Spinal cord (tissue), 10 donors: ENCODE data around the gene TFAP2A. TPM values are rescaled to one million over a fixed set of nuclear protein-coding genes. Genes with fewer than 3 reads are reported as not detected.

Experiments
- DNase-seq, 6 donors: peaks; one replicate each; pipeline versions ENCODE4 v3.0.0 to v3.0.0-alpha.2; 2013 to 2015; ENCODE audit warnings: low spot score in 6 of 6, low read depth in 4 of 6
- H3K27ac ChIP-seq: one replicate; pipeline ENCODE4 v1.5.1; 2013; ENCODE audit warnings: low read depth, low read length, control low read depth
- H3K27me3 ChIP-seq: one replicate; pipeline ENCODE4 v1.6.1; 2013; ENCODE audit warnings: low read length; ENCODE audit not compliant: control insufficient read depth, insufficient read depth
- H3K36me3 ChIP-seq: one replicate; pipeline ENCODE4 v1.6.1; 2013; ENCODE audit warnings: low read length; ENCODE audit not compliant: control insufficient read depth, insufficient read depth
- H3K4me1 ChIP-seq: one replicate; pipeline ENCODE4 v1.6.1; 2013; ENCODE audit warnings: low read length; ENCODE audit not compliant: control insufficient read depth, insufficient read depth
- H3K4me3 ChIP-seq: one replicate; pipeline ENCODE4 v1.5.1; 2013; ENCODE audit warnings: low read depth, low read length, control low read depth
- H3K9me3 ChIP-seq: one replicate; pipeline ENCODE4 v1.6.1; 2013; ENCODE audit warnings: low read length; ENCODE audit not compliant: control insufficient read depth, insufficient read depth
- WGBS: methylation state at CpG from one replicate; pipeline ENCODE4 v1.1.5; 2013; ENCODE audit warnings: missing lambda C conversion rate; ENCODE audit not compliant: insufficient coverage; 5-methylcytosine and 5-hydroxymethylcytosine counted together
- polyA plus RNA-seq, 2 donors: library from polyadenylated mRNA; unstranded; fragments of 120-200 nt; gene quantifications; one replicate each; pipeline ENCODE4 v1.2.1, GENCODE V29; 2013; ENCODE audit not compliant: insufficient read length in 2 of 2
- total RNA-seq, 2 donors: library from RNA; depleted of rRNA in 1 of 2; stranded (reverse); fragments of 120-200 nt in 1 of 2; fragments of >200 nt in 1 of 2; gene quantifications; one replicate each; pipeline versions ENCODE4 v1.2.3 to v1.2.4, GENCODE V29; 2013 to 2014
- donor health status: healthy.

The TFAP2A gene
- total and polyA plus RNA-seq, 4 donors, result 0.72 to 11.0 (median 5.6) TPM

DNA sequence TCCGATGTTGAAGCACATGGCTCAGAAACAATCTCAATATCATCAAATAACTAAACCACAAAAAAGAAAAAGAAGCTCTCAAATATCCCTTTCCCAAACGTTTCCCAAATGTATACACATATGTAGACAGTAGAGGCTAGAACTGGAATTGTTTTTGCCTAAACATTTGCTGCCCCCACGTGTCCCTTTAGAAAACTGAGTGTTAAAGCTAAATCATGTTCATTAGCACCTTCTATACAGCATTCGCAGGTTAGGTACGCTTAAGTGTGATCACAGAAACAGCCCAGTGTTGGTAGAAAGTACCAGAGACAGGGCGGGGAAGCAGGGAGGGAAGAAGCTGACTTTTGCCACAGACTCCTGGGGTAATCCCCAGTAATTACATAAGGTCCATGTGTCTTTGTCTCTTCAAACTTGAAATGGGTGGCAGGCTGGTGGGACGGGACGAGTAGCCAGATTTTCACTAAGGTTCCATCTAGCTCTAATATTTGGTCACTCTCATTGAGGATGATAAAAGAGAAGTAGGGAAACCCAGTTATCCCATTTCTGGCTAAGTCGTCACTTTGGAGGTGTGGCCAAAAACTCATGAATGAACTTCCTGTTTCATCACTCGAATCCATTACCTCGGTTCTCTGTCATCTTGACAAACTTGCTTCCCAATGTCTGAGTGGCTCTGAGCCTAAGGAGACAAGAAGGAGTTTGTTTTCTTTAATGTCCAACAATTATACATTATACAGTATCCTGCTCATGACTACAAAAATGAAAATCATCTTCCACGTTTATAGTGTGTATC lies 15.0 kb upstream of the TFAP2A start:
- no peaks in the 10 kb centered on the region for H3K36me3 ChIP-seq
- peaks cover 18% of the 10 kb centered on the region for H3K4me1 ChIP-seq
- no peak overlapping the region for H3K27ac ChIP-seq
- peaks cover 32% of the 10 kb centered on the region for H3K27me3 ChIP-seq
- H3K4me3 ChIP-seq, result no peak overlapping the region
- no peaks in the 10 kb centered on the region for H3K9me3 ChIP-seq
- peak in 4 of 6 donors; percentile 28 to 94 (median 70) for DNase-seq
- 92% methylated on average over 2 of the region's 12 CpGs for WGBS

DNA sequence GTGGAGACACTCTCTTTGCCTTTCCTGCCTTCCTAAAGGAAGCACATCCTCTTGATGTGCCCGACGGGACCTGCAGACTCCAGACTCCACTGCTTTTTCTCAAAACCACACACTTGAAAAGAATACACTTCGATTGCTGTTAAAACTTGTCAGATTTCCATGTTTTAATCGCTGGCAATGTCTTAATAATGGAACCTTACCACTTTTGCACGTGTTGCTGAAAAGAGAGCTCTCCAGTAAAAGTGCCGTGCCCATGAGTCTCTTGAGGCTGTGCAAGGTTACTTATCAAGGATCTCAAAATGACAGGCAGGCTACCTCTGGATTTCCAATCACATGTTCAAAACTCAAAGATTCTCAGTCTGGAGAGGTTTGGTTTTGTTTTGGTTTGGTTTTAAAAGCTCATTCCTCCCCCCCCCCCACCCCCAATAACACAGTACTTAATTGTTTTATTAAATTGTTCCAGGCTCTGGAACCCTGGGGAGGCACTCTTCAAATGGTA lies 12.0 kb upstream of the TFAP2A start:
- H3K27me3 ChIP-seq, result peaks cover 62% of the 10 kb centered on the region

DNA sequence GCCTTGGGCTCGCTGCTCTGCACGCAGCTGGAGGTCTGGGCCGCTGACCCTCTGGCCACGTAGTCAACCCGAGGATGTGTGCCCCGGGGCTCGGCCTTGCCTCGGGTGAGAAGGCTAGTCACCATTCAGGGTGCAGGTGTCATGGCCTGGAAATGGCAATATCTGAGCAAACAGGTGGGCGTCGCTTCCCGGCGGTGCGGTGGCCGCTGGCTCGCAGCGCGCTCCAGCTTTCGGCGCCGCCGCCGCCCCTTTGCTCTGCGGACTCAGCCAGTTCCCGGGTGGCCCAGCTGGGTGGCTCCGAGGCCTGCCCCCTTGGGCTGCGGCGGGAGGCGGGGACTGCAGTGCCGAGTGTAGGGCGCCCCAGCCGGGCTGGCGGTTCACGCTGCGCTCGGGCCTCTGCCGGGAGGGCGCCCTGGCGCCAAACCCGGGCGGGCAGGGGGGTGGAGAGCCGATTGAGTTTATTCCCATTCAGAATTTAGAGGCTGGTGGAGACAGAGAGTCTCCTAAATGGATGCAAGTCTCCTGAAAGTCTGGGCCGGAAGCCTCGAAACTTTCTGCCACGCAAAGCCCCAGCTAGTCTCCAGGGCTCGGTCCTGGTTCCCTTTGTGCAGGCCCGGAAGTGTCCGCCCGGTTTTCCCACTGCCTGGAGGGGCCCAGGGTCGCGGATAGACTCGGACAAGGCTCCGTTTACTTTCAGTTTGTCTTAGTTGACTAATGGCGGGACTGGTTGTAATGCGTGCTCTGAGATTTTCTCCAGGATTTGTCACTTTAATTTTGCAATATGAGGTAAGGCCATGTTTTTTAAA lies 11.3 kb upstream of the TFAP2A start:
- H3K9me3 ChIP-seq, result no peaks in the 10 kb centered on the region
- no peaks in the 10 kb centered on the region for H3K36me3 ChIP-seq
- no peak overlapping the region for H3K27ac ChIP-seq
- H3K4me1 ChIP-seq, result peaks cover 26% of the 10 kb centered on the region
- DNase-seq, result peak in 2 of 6 donors; percentile 18 to 50
- peaks cover 69% of the 10 kb centered on the region for H3K27me3 ChIP-seq
- peak overlapping the region; percentile 44 for H3K4me3 ChIP-seq
- WGBS, result 1% methylated on average over 53 of the region's 54 CpGs

More for the DNA sequence above, 12.0 kb upstream of the TFAP2A start:
- Histone ChIP-seq H3K4me3 (peak overlapping the region; percentile 44), H3K27ac (no peak overlapping the region), H3K9me3 (no peaks in the 10 kb centered on the region), H3K4me1 (peaks cover 21% of the 10 kb centered on the region), H3K36me3 (no peaks in the 10 kb centered on the region)
- DNase-seq, result no peak
- WGBS, result 14% methylated on average over 6 of the region's 6 CpGs

DNA sequence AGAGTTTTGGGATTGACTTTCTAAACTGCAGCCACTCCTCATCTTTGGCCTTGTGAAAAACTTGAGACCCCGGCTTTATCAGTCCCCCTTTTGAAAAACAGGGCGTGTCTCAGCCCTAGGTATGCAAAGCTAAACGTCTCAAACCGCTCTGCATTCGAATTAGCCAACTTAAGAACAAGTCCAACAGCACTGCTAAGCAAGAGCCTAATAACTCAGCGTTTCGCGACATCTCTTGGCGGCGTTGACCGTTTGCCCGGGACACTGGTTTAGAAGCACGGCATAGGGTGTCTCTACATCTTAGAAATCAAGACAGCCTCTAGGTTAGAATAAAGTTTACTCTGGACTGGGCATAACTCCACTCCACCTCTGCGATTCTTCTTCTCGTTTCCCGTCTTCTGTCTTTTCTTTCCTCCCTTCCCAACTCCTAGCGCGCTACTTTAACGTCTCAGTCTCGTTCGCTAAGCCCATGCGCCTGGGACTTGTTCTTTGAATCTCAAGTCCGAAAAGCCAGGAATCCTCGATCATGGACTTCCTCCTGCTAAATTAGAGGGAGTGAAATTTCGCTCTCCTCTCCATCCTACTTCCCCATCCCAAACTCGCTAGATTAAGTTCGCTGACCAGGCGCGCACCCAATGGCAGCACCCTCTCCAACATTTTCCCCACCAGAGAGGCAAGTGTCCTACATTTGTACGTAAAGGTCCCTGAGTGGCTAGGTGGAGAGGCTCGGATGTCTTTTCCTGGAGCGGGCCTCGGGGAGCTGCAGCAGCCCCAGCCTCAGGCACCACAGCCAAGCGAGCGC lies 10.5 kb upstream of the TFAP2A start:
- peak in 2 of 6 donors; percentile 45 to 51 for DNase-seq
- Histone ChIP-seq H3K27me3 (peaks cover 77% of the 10 kb centered on the region), H3K4me1 (peaks cover 32% of the 10 kb centered on the region), H3K4me3 (peak overlapping the region; percentile 44), H3K27ac (no peak overlapping the region), H3K36me3 (no peaks in the 10 kb centered on the region), H3K9me3 (no peaks in the 10 kb centered on the region)
- 2% methylated on average over 28 of the region's 35 CpGs for WGBS

DNA sequence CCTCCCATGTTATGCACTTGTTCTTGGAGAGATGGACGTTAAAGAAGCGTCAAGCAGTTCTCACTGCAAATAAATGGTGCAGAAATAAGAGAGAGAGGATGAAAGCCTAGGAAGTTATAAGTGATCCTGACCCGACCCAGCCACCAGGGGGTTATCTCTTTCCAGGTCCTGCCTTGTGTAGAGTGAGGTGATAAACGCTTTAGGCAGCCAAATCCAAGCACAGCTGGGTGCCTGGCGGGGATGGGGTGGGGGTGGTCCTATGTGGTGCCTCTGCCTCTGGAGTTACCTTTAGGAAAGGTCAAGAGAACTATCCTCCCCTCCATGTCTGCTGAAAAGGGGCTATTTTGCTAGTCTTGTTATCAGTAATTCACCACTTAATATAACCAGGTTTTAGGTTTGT lies 9.2 kb upstream of the TFAP2A start:
- no peaks in the 10 kb centered on the region for H3K9me3 ChIP-seq
- no peaks in the 10 kb centered on the region for H3K36me3 ChIP-seq
- no peak overlapping the region for H3K27ac ChIP-seq
- H3K27me3 ChIP-seq, result peaks cover 87% of the 10 kb centered on the region
- no peak for DNase-seq
- H3K4me1 ChIP-seq, result peaks cover 43% of the 10 kb centered on the region
- 0% methylated on average over 2 of the region's 5 CpGs for whole genome bisulfite sequencing
- no peak overlapping the region for H3K4me3 ChIP-seq

DNA sequence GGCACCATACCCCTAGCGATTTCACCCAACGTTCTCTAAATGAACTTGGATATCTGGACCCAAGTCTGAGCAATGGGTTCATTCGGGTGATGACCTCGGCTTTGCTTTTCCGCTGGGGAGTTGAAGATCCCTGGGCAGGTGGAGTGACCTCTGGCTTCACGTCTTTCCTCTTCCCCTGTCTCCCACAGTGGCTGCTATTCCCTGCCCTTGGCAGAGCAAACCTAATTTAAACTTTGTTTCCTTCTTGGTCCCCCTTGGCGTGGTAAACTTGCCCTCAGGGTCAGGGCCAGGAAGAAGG lies 7.8 kb upstream of the TFAP2A start:
- Histone ChIP-seq H3K36me3 (no peaks in the 10 kb centered on the region), H3K27ac (no peak overlapping the region), H3K9me3 (no peaks in the 10 kb centered on the region), H3K4me3 (no peak overlapping the region), H3K4me1 (peaks cover 48% of the 10 kb centered on the region), H3K27me3 (peaks cover 92% of the 10 kb centered on the region)
- no peak for DNase-seq
- 16% methylated on average over 7 of the region's 7 CpGs for WGBS

DNA sequence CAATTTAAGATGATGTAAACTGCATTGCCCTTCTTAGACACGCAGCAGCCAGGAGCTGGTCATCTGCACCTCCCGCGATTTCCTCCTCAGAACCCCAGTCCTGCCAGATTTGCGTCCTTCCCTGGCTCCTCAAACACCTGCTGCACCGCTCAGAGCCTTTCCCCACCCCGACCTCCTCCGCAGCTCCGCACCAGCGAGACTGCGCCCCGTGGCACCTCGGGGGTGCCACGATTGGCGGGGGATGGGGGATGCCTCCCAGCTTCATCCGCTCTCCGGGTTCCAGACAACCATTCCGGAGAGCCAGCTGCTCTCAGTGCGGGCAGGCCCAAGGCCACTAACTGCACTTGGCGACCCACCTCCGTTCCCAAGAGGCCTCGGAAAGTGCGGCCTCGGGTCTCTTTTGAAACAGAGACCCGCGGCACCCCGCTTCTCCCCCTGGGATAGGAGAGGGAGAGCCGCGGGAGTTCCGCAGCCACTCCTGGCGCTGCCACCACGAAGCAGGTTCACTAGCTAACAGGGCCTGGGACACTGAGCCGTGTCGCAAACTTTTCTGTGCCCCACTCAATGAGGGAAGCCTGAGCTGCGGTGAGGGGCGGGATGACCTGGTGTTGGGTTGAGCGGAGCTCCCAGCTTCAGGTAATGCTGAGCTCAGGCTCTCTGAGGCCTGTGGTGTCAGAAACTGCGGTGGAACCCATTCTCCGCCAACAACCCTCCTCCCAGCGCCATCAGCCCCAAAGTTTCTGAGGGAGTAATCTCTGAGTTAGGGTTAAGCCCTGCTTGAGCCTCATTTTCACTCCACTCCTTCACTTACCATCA lies 7.3 kb upstream of the TFAP2A start:
- Histone ChIP-seq H3K9me3 (no peaks in the 10 kb centered on the region), H3K4me3 (no peak overlapping the region), H3K27ac (no peak overlapping the region), H3K4me1 (peaks cover 54% of the 10 kb centered on the region), H3K36me3 (no peaks in the 10 kb centered on the region), H3K27me3 (peaks cover 98% of the 10 kb centered on the region)
- DNase-seq, result no peak
- WGBS, result 7% methylated on average over 33 of the region's 39 CpGs

DNA sequence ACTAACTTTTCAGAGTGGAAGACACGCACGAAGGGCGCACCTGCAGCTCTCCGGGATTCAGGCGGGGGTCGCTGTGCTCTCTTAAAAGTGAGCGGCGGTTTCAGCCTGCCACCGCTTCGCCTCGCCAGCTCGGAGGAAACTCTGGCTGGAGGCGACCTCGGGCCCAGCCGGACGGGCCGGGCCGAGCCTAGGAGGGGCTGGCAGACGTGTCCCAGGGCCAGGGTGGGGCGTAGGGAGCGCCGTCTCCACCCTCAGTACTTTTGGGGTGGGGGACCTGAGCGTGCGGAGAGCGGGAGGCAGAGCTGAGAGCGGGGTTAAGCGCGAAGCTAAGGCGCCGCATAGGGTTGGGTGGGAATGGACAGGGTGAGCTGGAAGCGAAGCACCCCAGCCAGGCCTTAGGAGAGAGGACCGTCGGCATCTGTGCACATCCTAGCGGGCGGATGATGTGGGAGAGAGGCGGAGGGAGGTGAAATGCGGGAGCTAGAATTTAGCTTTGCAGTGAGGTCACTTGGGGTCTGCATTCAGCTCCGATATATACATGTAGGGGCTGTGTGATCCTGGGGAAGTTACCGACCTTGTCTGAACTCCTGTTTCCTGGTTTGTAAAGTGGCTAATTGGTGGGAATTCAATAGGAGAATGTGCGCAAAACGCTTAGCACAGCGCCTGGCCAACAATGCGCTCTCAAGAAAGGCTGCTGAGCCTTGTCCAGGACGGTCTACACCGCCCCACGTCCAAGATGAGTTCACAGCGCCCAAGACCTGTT lies 6.5 kb upstream of the TFAP2A start:
- Histone ChIP-seq H3K4me3 (no peak overlapping the region), H3K27me3 (peaks cover 99% of the 10 kb centered on the region), H3K9me3 (no peaks in the 10 kb centered on the region), H3K36me3 (no peaks in the 10 kb centered on the region), H3K4me1 (peaks cover 57% of the 10 kb centered on the region), H3K27ac (no peak overlapping the region)
- 3% methylated on average over 47 of the region's 47 CpGs for WGBS
- peak in 1 of 6 donors; percentile 6 for DNase-seq
